ENCODE results near the gene ZNF583.

Gene ZNF583

GRCh38 chr19:56403764-56404704, at the start of gene ZNF583:
Gene ZNF583, plus strand, starts transcription at chr19:56404332. Its CDS starts 2,783 bp downstream, at chr19:56407115.
- DNase-seq (ENCODE audit: low read depth in 2 of 2): peak; percentile 78 to 80

GRCh38 chr19:56355517-56355916, 48.6 kb upstream of the ZNF583 start:
- no peak for DNase-seq (ENCODE audit: low read depth in 2 of 2)

GRCh38 chr19:56356944-56357343, 47.2 kb upstream of the ZNF583 start:
- DNase-seq (ENCODE audit: low read depth in 2 of 2): no peak

- DNase-seq (ENCODE audit: low read depth in 2 of 2): no peak
These were observed 43.3 kb upstream of the ZNF583 start for GRCh38 chr19:56360841-56361240.

GRCh38 chr19:56367829-56368711, 36.1 kb upstream of the ZNF583 start:
- DNase-seq (ENCODE audit: low read depth in 2 of 2): peak; percentile 65

- no peak for DNase-seq (ENCODE audit: low read depth in 2 of 2)
These were observed 34.1 kb upstream of the ZNF583 start for GRCh38 chr19:56369886-56370676.

- no peak for DNase-seq (ENCODE audit: low read depth in 2 of 2)
These were observed 31.9 kb upstream of the ZNF583 start for GRCh38 chr19:56372281-56372680.

- no peak for DNase-seq (ENCODE audit: low read depth in 2 of 2)
These were observed 26.8 kb upstream of the ZNF583 start for GRCh38 chr19:56377105-56377924.

- DNase-seq (ENCODE audit: low read depth in 2 of 2): no peak
These were observed 20.1 kb upstream of the ZNF583 start for GRCh38 chr19:56383826-56384605.

GRCh38 chr19:56393119-56394012, 10.8 kb upstream of the ZNF583 start, which contains the start of gene ZNF582:
Gene ZNF582, minus strand, starts transcription at chr19:56393534. Its CDS starts 1,782 bp downstream, at chr19:56391752.
- peak; percentile 80 to 83 for DNase-seq (ENCODE audit: low read depth in 2 of 2)

- no peak for DNase-seq (ENCODE audit: low read depth in 2 of 2)
These were observed 5.3 kb upstream of the ZNF583 start for GRCh38 chr19:56398809-56399208.

- no peak for DNase-seq (ENCODE audit: low read depth in 2 of 2)
These were observed 3.6 kb upstream of the ZNF583 start for GRCh38 chr19:56400485-56400884.

- DNase-seq (ENCODE audit: low read depth in 2 of 2): no peak
These were observed 871 bp upstream of the ZNF583 start for GRCh38 chr19:56403261-56403660.

- DNase-seq (ENCODE audit: low read depth in 2 of 2): no peak
These were observed 549 bp downstream of the ZNF583 start for GRCh38 chr19:56404705-56405056.

GRCh38 chr19:56405062-56405461, 930 bp downstream of the ZNF583 start:
- no peak for DNase-seq (ENCODE audit: low read depth in 2 of 2)

GRCh38 chr19:56423276-56423984, 19.3 kb downstream of the ZNF583 start:
- no peak for DNase-seq (ENCODE audit: low read depth in 2 of 2)

GRCh38 chr19:56423985-56424353, 19.8 kb downstream of the ZNF583 start:
- no peak for DNase-seq (ENCODE audit: low read depth in 2 of 2)

GRCh38 chr19:56441206-56441792, 37.2 kb downstream of the ZNF583 start:
- DNase-seq (ENCODE audit: low read depth in 2 of 2): no peak
